Inflammatory macrophage treated with lipopolysaccharide for 4 hours (primary cell): ENCODE results near the gene ITPR1.

Experiments
- DNase-seq: peaks from one replicate; pipeline ENCODE4 v3.0.0-alpha.2; 2020

The ITPR1 gene

DNA sequence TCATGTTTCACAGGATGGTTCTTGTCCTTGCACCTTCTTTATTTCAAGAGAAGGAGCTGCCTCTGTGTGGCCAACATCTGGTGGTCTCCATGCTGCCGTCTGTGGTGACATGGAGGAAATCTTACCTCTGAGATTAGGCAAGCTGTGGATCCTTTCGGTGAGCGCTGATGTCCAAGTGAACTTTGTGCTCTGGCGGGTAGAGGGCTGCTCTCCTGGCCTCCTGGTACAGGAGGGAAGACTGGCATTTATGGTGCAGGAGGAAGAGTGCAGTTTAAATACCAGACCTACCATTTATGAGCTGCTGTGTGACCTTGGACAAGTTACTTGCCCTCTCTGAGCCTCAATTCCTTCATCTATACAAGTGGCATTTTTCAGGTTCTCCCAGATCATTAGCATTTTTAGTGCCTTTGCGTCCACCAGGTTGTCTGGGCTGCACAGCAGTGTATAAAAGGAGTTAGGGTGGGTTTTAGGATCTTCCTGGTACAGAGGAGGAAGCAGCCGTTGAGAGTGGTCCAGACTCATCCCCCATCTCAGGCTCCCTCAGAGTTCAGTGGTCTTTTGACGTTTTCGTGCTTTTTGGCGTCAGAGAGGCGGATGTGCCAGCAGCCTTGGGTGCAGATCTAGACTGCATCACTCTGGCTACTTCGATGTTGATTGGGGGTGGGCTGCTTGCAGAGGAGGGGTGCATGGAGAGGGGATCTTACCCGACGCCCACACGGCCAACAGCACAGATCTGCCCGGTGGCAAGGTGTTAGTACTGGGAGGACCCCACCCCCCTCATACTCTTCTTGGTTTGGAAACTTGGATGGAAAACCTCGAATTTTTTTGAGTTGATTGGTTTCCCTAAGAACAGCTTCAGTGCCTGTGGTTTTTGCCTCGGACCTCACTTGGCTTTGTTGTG, 162.2 kb downstream of the ITPR1 start:
- no peak for DNase-seq

DNA sequence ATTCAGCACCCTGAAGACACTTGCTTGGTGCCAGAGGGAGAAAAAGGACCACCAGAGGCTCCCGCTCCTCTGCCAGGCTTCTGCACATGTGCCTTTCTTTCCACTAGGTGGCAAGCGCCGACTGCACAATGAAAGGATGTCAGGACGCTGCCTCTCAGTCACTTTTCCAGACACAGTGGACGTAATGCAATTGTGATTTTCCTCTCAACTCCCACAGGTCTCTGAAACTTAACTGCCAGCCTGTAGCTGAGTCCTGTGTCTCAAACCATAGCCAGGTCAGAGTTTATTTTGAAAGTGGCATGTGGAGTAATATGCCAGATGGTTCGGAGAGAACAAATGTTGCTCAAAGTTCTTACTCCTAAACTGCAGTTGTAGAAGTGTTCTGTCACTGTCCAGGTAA, 162.9 kb downstream of the ITPR1 start:
- no peak for DNase-seq

DNA sequence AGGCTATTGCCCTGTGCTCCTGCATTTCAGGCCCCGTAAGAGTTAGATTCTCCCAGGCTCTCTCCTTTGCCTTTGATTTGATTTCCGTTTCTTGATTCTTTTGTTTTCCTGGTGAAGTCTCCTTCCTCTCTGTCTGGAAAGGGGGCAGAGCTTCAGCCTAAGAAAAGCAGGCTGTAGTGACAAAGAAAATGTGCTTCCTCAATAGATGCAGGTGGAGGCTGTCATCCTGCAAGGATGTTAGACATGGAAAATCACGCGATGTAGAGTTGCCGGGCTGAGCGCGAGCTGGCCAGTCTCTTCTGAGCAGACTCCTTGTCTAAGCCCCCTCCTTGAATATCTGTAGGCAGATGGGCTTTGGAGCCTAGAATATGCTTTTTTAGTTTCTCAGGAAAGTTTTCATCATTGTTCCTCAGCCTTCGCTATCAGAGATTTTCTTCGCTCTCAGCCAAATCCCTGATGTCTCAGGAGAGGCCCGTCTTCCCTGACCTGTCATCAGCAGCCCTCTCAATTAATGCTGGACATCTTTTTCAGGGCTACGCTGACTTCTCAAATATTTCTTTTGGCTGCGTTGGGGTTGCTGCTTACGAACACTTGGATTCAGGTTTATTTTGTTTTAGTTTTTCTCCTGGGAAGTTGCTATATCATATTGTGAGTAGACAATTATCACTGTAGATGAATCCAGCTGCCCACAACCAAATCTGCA, 163.6 kb downstream of the ITPR1 start:
- no peak for DNase-seq

DNA sequence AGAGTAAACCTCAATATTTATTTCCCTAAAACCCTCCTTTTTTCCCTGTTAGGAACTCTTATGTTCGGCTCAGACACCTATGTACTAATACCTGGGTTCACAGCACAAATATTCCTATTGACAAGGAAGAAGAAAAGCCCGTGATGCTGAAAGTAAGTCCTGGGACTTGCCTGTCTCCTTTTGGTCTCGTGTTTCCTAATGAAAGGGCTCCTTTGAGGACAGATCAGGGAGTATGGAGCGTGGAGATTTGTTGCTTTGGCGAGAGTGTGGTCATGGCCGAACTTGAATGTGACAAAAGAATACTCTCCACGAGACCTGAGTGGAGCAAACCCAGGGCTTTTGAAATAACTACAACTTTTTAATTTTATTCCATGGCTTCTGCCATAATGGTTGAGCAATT, 167.8 kb downstream of the ITPR1 start:
- no peak for DNase-seq

DNA sequence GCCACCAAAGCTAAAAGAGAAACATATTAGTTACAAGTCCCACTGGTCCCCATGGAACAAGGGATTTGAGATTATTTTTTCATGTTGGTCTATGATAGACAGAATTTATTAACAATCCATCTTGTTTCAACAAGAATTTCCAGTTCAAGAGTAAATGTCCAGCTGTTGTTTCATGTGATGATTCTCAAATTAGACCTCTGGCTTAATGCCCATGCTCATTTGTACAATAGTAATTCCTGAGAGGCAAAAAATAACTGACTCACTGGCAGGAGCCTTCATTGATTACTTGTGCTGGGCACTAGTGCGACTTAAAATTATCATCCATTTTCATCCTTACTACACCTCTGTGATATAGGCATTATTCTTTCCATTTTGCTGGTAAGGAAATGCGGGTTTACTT, 171.3 kb downstream of the ITPR1 start:
- DNase-seq, result no peak

DNA sequence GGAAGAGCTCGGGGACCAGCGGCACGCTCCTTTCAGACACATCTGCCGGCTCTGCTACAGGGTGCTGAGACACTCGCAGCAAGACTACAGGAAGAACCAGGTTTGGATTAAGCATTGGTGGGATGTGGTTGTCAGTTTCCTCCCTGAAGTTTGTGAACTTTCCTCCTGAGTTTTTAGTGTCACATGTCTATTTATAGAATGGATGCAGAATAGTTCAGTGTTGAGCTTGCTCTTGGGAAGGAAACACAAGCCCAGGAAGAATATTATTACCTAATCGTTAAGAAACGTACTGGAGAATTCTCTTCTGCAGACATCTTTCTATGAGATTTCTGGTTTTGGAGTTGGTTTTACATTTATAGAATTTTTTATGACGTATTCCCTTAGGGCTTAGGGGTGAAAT, 172.0 kb downstream of the ITPR1 start:
- DNase-seq, result no peak

DNA sequence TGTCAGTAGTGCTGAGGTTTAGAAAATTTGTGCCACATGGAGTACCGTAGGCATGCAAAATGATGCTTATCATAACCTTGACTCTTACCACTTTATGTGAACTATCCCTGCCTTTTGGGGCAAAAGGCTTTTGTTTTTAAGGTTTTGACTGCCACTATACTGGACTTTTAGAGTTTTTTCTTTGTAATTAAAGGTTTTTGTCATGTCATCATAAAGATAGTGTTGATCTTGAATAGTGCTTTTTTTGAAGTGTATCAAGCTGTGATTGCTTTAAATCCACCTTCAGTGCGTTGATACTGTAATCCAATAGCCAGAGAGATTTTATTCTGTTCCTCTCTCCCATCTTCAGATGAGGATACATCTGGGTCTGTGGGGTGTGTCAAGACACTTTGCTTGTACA, 172.9 kb downstream of the ITPR1 start:
- DNase-seq, result no peak

DNA sequence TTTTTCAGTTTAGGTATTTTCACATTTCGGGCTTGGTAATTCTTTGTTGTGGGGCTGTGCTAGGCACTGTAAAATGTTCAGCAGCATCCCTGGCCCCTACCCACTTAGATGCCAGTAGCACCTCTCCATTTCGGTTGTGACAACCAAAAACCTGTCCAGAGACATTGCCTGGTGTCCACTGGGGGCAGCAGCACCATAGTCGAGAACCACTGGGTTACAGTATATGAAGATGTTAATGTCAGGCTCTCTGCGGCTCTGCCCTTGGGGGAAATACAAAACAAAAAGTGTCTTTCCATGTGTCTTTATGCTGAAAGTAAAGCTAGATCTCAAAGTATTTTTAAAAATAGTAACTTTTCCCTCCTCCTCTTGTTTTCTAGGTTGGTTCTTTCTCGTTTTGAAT, 177.2 kb downstream of the ITPR1 start:
- no peak for DNase-seq

DNA sequence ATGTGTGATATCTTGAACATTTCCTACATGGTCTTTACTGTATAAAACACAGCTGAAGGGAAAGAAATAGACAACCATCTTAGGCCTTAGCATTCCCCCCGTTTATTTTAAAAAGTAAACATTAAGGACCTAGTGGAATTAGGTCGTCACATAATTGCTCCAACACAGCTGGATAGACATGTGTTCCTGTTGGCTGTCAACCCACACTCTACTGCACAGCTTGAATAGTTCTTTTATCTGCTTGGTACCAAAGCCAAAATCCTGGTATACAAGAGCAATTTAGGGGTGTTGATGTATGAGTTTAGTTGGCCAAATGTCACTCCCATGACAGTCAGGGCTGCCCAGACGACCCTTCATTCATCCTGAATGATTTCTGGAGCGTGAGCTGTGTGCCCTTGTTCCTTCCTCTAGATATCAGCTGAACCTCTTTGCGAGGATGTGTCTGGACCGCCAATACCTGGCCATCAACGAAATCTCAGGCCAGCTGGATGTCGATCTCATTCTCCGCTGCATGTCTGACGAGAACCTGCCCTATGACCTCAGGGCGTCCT, 179.7 kb downstream of the ITPR1 start:
- no peak for DNase-seq

DNA sequence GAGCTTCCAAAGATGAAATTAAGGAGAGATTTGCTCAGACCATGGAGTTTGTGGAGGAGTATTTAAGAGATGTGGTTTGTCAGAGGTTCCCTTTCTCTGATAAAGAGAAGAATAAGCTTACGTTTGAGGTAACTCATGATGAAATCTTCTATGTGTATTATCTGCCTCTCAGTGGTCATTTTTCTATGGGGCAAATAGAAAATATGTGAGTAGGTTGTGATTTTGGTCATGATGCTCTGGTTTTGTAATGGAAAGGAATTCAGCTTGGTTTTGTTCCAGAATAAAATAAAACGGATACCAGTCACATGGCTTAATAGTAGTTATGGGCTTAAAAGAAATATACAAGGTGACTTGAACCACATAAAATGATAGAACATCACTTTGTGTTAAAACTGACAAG, 181.1 kb downstream of the ITPR1 start:
- DNase-seq, result no peak

DNA sequence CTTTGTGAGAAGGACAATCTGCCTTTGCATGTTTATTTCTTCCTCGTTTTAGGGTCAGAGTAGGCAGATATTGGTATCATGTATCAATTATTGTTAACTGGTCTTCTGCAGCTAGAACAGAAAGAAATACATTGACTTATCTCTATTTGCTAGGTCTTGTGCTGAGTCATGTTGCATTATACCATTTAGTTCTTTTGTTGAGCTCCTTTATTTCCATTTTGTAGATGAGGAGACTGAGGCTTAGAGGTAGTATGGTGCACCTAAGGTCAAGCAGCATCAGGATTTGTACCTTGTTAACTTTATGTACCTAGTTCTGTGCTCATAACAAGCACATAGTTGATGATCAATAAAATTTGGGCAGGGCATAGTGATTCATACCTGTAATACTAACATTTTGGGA, 182.6 kb downstream of the ITPR1 start:
- DNase-seq, result no peak

DNA sequence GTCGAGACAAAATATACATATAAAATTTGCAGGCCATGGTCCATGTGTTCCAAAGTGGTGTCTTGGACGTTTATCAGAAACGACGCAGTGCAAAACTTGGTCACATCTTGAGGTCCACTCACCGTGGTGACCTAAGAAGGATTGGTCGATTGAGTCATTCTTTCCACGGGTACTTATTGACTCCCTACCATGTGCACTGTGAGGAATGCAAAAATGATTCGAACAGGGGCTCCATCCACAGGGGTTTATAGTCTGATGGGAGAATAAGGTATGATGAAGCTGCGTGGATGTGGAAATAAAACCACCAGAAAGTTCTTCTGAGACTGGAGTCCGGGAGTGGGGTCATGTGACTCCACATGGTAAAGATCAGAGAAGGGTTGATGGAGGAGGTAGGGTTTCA, 185.2 kb downstream of the ITPR1 start:
- DNase-seq, result no peak

DNA sequence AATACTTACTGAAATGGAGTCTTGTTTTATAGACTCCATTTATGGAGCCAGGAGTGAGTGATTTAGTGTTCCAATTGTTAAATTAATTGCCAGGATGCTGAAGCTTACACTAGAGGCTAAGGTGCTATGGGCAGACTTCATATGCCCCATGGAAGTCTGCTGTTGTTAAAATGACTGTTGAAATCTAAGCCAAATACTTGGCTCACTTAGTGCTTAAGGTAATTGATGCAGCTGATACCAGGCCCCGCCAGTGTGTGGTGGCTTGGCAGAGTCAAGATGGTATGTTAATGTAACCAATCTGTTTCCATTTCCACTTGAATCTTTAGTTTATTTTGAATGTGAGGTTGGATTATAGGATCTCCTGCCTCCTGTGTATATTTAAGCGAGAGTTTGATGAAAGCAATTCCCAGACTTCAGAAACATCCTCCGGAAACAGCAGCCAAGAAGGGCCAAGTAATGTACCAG, 187.1 kb downstream of the ITPR1 start:
- no peak for DNase-seq

DNA sequence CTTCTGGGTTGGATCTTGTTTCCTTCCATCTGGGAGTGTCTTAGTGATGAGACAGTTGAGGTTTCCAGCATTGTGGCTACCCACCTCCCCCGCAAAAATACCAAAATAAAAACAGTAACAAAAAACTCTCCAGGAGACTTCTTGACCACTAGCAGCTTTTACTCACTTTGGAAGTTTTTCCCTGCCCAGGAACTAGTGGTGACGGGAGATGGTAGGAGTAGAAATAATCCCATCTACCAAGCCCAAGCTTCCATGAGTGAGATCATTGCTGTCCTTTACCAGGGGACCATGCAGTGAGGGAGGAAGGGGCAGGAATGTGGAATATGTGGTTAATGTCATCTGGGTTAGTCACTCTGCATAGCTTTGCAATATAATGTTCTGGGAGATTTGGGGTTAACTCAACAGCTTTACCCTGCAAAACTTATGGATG, 187.7 kb downstream of the ITPR1 start:
- DNase-seq, result no peak

DNA sequence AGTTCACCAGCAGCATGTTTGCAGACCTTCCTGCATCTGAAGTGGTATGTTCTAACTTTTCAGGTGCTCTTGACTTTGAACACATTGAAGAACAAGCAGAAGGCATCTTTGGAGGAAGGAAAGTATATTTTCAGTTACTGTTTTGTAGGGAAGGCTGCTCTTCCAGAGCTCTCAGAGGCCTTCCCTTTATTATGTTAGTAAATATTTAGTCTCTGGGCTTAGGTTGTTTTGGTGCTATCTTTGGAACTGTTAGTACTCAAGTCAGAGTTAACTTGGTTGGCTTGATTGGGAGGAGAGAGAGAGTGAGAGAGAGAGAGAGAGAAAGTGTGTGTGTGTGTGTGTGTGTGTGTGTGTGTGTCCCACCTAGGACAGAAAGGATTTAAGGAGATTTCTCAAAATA, 188.2 kb downstream of the ITPR1 start:
- no peak for DNase-seq

DNA sequence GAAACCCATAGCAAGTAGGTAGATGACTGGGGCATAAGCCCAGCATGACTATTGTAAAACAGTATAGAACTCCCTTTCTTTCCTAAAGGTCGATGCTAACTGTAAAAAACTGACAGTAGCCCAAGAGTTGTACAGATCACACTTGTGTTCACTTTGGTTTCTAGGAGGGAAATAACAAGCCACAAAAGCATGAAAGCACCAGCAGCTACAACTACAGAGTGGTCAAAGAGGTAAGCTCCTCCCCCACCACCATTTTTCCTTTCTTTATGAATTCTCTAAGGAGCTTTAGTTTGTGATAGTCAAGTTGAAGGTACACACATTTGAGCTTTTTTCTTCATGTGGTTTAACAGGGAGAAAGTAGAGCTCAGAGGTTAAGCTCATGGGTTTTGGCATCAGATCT, 191.0 kb downstream of the ITPR1 start:
- no peak for DNase-seq

DNA sequence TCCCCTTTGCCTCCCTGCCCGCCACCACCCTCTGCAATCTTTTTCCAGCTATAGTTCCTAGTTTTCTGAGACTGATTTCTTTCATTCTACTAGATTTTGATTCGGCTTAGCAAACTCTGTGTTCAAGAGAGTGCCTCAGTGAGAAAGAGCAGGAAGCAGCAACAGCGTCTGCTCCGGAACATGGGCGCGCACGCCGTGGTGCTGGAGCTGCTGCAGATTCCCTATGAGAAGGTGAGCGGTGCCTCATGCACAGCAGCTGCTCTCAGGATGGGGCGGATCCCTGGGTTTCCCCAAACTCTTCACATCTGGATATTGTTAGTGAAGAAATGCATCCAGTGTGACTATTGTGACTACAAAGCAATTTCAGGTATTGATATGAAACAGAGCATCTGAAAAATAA, 191.8 kb downstream of the ITPR1 start:
- no peak for DNase-seq

DNA sequence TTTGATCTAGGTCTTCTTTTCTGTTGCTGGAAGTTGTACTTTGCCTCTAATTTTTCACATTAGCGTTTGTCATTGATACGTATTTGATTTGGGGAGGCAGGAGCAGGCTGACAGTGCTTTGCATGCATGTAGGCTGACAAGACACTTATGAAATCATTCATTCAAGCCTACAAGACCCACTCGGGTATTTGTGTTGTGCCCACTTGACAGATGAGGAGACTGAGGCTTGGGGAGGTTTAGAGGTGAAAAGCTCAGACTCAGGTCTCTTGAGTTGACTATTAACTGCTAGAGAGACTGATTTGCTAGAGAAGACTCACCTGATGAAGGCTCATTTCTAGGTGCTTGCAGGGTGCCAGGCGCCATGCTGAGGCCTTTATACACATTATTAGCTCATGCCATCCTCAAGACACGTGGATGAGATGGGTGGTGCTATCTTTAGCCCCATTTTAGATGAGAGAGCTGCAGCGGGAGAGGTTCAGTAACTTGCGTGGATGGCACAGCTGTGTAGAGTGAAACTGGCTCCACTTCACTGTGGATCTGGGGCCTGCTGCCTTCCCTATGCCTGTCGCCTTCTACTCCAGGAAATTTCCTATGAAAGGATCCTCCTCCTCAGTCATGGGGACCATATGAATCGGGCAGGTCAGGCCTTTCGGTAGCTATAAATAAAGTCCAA, 192.7 kb downstream of the ITPR1 start:
- no peak for DNase-seq

DNA sequence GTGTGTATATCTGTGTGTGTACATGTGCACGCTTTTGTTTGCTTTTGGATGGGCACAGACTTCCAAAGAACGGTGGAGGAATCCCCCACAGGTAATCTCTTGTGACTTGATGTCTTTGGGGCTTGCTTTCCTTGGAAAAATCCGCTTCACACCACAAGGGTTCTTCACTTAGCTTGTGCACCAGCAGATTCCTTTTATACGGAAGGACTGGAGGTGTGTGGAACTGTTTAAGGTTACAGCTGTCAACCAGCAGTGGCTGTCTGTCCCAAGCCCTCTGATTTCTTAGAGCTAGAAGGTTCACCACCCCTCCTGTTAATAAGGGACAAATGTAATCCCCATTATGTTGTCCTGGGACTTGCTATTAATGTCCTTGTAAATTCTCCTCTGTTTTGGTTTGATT, 193.5 kb downstream of the ITPR1 start:
- DNase-seq, result no peak

DNA sequence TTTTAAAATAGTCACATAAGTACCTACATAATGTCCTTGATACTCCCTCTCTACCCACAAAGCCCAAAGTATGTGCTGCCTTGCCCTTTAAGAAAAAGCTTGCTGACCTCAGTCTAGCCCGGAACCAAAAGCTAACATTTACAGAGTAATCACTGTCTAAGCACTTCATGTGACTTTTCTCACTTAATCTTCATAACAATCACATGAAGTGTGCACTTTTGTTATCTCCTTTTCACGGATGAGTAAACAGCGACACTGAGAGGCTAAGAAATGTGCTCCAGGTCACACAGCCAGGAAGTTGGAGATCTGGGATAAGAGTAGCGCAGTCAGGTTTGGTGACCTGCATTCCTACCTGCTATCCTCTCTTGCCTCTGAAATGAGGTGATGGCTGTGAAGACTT, 194.0 kb downstream of the ITPR1 start:
- no peak for DNase-seq

DNA sequence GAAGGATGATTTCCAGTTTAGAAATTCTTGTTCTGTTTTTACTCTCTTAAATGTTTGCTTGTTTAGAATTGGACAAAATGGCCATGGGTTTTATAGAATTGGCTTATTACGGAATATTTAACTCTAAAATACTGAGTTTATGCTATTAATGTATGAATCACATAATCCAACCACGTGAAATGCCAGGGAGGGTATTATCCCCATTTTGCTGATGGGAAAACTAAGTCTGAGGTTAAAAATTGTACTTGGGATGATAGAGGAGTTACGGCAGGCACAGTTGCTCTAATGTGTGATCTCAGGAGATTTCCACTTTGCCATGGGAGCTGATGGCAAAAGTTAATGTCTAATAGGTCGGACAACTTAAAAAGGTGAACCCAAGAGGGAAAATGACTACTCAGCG, 194.4 kb downstream of the ITPR1 start:
- no peak for DNase-seq

DNA sequence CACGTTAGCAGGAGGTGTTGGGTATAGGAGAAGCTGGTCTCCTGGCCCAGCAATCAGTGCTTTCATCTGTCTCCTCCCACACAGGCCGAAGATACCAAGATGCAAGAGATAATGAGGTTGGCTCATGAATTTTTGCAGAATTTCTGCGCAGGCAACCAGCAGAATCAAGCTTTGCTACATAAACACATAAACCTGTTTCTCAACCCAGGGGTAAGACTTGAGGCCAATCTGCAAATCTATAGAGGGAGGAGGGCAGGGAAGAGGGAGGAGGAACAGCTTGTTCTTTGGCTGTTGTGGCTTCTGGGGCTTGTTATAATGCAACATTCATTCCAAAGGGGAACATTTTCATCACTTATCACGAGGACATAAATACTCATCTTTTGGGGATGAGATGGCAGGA, 195.3 kb downstream of the ITPR1 start:
- no peak for DNase-seq

DNA sequence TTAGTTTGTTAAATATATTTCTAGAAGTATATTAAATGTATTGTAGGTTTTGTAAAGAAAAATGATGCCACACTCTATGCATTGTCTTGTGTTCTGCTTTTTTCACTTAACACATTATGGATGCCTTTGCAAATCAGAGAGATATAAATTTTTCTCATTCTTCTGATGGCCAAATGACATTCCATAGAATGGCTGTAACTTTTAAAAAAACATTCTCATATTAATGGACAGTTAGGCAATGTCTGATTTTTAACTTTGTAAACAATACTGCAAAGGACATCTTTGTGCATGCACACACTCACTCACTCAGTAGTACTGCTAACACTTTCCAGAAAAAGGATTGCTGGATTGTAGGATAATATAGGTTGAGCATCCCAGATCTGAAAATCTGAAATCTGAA, 195.9 kb downstream of the ITPR1 start:
- no peak for DNase-seq

DNA sequence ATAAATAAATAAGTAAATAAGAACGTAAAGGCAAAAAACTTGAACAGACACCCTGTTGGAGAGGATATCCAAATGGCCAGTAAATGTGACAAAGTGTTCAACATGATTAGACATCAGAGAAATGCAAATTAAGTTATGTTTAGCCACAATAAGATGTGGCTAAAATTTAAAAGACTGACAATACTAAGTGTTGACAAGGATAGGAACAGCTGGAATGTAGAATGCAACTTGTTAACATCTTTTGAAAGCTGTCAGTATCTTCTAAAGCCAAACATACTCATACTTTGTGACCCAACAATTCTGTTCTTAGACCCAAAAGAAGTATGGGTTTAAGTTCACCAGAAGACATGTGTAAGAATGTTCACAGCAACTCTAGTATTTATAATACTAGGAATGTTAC, 197.1 kb downstream of the ITPR1 start:
- no peak for DNase-seq
